Transverse colon (tissue), 4 donors: Measurements from ENCODE around the gene TRIM14. TPM values are rescaled to one million over a fixed set of nuclear protein-coding genes. Genes with fewer than 3 reads are reported as not detected.
"Not testable (repeated sequence)": the region's sequence is repeated elsewhere in the genome, so short reads cannot be mapped to it uniquely, and the experiment has no call there.

Experiments
- DNase-seq: peaks from one replicate; pipeline ENCODE4 v3.0.0-alpha.2; 2019
- H3K27ac ChIP-seq, 4 donors: fragments of 200-600 bp; sonication (generic); 2 replicates each; pipeline ENCODE4 v1.5.1; 2016 to 2018; ENCODE audit warnings: inconsistent platforms in 4 of 4
- H3K27me3 ChIP-seq: fragments of 200-600 bp; sonication (generic); 2 replicates; pipeline ENCODE4 v1.5.1; 2017; ENCODE audit warnings: inconsistent platforms
- H3K36me3 ChIP-seq, 4 donors: fragments of 200-600 bp; sonication (generic); 2 replicates each; pipeline ENCODE4 v1.5.1; 2017 to 2019; ENCODE audit warnings: inconsistent platforms in 4 of 4
- H3K4me1 ChIP-seq, 4 donors: fragments of 200-600 bp; sonication (generic); 2 replicates each; pipeline ENCODE4 v1.5.1; 2017 to 2020; ENCODE audit warnings: inconsistent platforms in 4 of 4
- H3K4me3 ChIP-seq, 4 donors: fragments of 200-600 bp; sonication (generic); 1 replicate in 1 of 4; 2 replicates in 3 of 4; pipeline versions ENCODE4 v1.5.1 to v1.6.1; 2017 to 2019; ENCODE audit warnings: inconsistent platforms in 4 of 4
- H3K9me3 ChIP-seq, 2 donors: fragments of 200-600 bp; sonication (generic); 2 replicates each; pipeline ENCODE4 v1.5.1; 2017 to 2019; ENCODE audit warnings: inconsistent platforms in 2 of 2
- CTCF ChIP-seq, 5 experiments: fragments of 200-600 bp in 3 of 5; fragments of 450-650 bp in 2 of 5; sonication (generic) in 3 of 5; IDR thresholded peaks; 1 replicate in 2 of 5; 2 replicates in 3 of 5; pipeline ENCODE4 v1.5.1; 2016 to 2017; ENCODE audit warnings: antibody characterized with exemption in 5 of 5, inconsistent platforms in 3 of 5, mild to moderate bottlenecking in 2 of 5, moderate library complexity in 1 of 5
- EP300 ChIP-seq: sonication (generic); formaldehyde crosslinking; IDR thresholded peaks from one replicate; pipeline ENCODE4 v1.6.1; 2017; ENCODE audit warnings: antibody characterized with exemption, low read depth
- POLR2A ChIP-seq: fragments of 450-650 bp; IDR thresholded peaks from one replicate; pipeline ENCODE4 v1.6.1; 2016; ENCODE audit warnings: antibody characterized with exemption, mild to moderate bottlenecking, moderate library complexity
- POLR2AphosphoS5 ChIP-seq, 3 donors: sonication (generic); formaldehyde crosslinking; IDR thresholded peaks; one replicate each; pipeline ENCODE4 v1.6.1; 2016; ENCODE audit warnings: antibody characterized with exemption in 3 of 3
- WGBS, 2 donors: methylation state at CpG; one replicate each; pipeline ENCODE4 v1.1.5; 2018; ENCODE audit warnings: low coverage in 1 of 2; 5-methylcytosine and 5-hydroxymethylcytosine counted together
- in situ Hi-C, 4 donors: fragments of 200-750 bp; cut with MboI; loops; one replicate each; pipeline versions ENCODE4 v1.15.0 to v1.15.1; 2017; ENCODE audit warnings: low sequenced_read_pairs in 3 of 4, low pct_ligation_motif_present in 1 of 4, low pct_unique_long_range_greater_than_20kb in 1 of 4
- intact Hi-C: fragments of 100-400 bp; cut with DNase I; formaldehyde crosslinking; loops from one replicate; pipeline ENCODE4 v1.15.1; 2023; ENCODE audit warnings: low total_unique reads
- total RNA-seq, 4 donors: library from RNA; depleted of rRNA; stranded (reverse); fragments of >200 nt; gene quantifications; one replicate each; pipeline ENCODE4 v1.1.0, GENCODE V29; 2016

TRIM14 gene
- total RNA-seq, 4 donors from 2014 or later: 28.7 to 58.7 (median 53.8) TPM

- H3K9me3 ChIP-seq: no peaks in the 10 kb centered on the region
- 46 to 92% methylated on average over 2 to 5 of the region's 5 CpGs for WGBS, 2 donors
- peak overlapping the region in 3 of 4 donors; percentile 59 to 79 (median 66) for H3K4me3 ChIP-seq
- H3K36me3 ChIP-seq: no peaks in the 10 kb centered on the region
- in situ Hi-C loops: no loop called here
- TF ChIP-seq POLR2A (peak; percentile 70), POLR2AphosphoS5 (IDR thresholded peaks at IDR 0.05) (peak in 2 of 3 donors; percentile 56 to 76), EP300 (no peak), CTCF (IDR thresholded peaks at IDR 0.05) (peak in 1 of 5 experiments; percentile 38)
- H3K4me1 ChIP-seq: peaks cover 8 to 50% (median 32%) of the 10 kb centered on the region in 4 donors
- H3K27ac ChIP-seq: peak overlapping the region; percentile 92 to 94 (median 92)
- intact Hi-C loops: no loop called here
- H3K27me3 ChIP-seq: no peaks in the 10 kb centered on the region
- peak; percentile 84 for DNase-seq
Measured at GRCh38 chr9:98117984-98118639, 910 bp downstream of the TRIM14 start.

GRCh38 chr9:98117097-98117496 lies 1.9 kb downstream of the TRIM14 start:
- Histone ChIP-seq H3K4me1 (peaks cover 8 to 51% (median 32%) of the 10 kb centered on the region in 4 donors), H3K27ac (peak overlapping the region in 1 of 4 donors; percentile 92)
- WGBS, 2 donors: 87 to 91% methylated on average over 6 of the region's 6 CpGs
- DNase-seq, H3K4me3 ChIP-seq, H3K9me3 ChIP-seq, H3K36me3 ChIP-seq, H3K27me3 ChIP-seq, intact Hi-C loops, in situ Hi-C loops: not testable (repeated sequence)

GRCh38 chr9:98109052-98109451 lies 10.0 kb downstream of the TRIM14 start:
- intact Hi-C loops: no loop called here
- WGBS, 2 donors: 47 to 57% methylated on average over 2 to 3 of the region's 3 CpGs
- DNase-seq: no peak
- Histone ChIP-seq H3K4me1 (peaks cover 0 to 23% (median 0%) of the 10 kb centered on the region in 4 donors), H3K27me3 (no peaks in the 10 kb centered on the region), H3K27ac (peak overlapping the region; percentile 47 to 72 (median 60)), H3K9me3 (no peaks in the 10 kb centered on the region), H3K4me3 (no peak overlapping the region), H3K36me3 (peaks cover 0 to 14% (median 2%) of the 10 kb centered on the region in 4 donors)
- in situ Hi-C loops: no loop called here
- TF ChIP-seq EP300: no peak
- no peak for TF ChIP-seq POLR2AphosphoS5 (IDR thresholded peaks at IDR 0.05)
- TF ChIP-seq CTCF (IDR thresholded peaks at IDR 0.05): no peak
- no peak for TF ChIP-seq POLR2A

- no peaks in the 10 kb centered on the region for H3K27me3 ChIP-seq
- WGBS, 2 donors: 60 to 75% methylated on average over 3 to 5 of the region's 5 CpGs
- intact Hi-C loops (no loop called here), in situ Hi-C loops (no loop called here)
- DNase-seq: no peak
- peaks cover 0 to 14% (median 2%) of the 10 kb centered on the region in 4 donors for H3K36me3 ChIP-seq
- H3K4me1 ChIP-seq: peaks cover 0 to 23% (median 0%) of the 10 kb centered on the region in 4 donors
- no peaks in the 10 kb centered on the region for H3K9me3 ChIP-seq
- H3K4me3 ChIP-seq: no peak overlapping the region
- H3K27ac ChIP-seq: peak overlapping the region; percentile 47 to 72 (median 60)
- TF ChIP-seq POLR2AphosphoS5 (IDR thresholded peaks at IDR 0.05) (no peak), POLR2A (no peak), EP300 (no peak), CTCF (IDR thresholded peaks at IDR 0.05) (no peak)
Measured at GRCh38 chr9:98108531-98109031, 10.4 kb downstream of the TRIM14 start.
